Neural cell (in vitro differentiated cells): Measurements from ENCODE around the gene PCDH1.

Experiments used
- POLR2AphosphoS5 ChIP-seq: IDR thresholded peaks from 2 replicates; pipeline ENCODE4 v1.6.1; 2012
- RAD21 ChIP-seq: fragments of 450-650 bp; conservative IDR thresholded peaks from 2 replicates; pipeline ENCODE4 v1.6.1; 2014; ENCODE audit warnings: antibody characterized with exemption, mild to moderate bottlenecking, moderate library complexity
- SMC3 ChIP-seq: fragments of 450-650 bp; conservative IDR thresholded peaks from 2 replicates; pipeline ENCODE4 v1.6.1; 2014; ENCODE audit warnings: antibody characterized with exemption, mild to moderate bottlenecking, moderate library complexity; ENCODE audit not compliant: poor library complexity
- TF ChIP-seq, protein P1 (sequence below): fragments of 450-650 bp; IDR thresholded peaks from 2 replicates; pipeline ENCODE4 v1.5.1; 2014; ENCODE audit warnings: antibody characterized with exemption, mild to moderate bottlenecking, moderate library complexity; ENCODE audit not compliant: poor library complexity, severe bottlenecking
- TF ChIP-seq, protein P2 (sequence below): IDR thresholded peaks from 2 replicates; pipeline ENCODE4 v1.6.1; 2012; ENCODE audit warnings: borderline replicate concordance

DNA sequence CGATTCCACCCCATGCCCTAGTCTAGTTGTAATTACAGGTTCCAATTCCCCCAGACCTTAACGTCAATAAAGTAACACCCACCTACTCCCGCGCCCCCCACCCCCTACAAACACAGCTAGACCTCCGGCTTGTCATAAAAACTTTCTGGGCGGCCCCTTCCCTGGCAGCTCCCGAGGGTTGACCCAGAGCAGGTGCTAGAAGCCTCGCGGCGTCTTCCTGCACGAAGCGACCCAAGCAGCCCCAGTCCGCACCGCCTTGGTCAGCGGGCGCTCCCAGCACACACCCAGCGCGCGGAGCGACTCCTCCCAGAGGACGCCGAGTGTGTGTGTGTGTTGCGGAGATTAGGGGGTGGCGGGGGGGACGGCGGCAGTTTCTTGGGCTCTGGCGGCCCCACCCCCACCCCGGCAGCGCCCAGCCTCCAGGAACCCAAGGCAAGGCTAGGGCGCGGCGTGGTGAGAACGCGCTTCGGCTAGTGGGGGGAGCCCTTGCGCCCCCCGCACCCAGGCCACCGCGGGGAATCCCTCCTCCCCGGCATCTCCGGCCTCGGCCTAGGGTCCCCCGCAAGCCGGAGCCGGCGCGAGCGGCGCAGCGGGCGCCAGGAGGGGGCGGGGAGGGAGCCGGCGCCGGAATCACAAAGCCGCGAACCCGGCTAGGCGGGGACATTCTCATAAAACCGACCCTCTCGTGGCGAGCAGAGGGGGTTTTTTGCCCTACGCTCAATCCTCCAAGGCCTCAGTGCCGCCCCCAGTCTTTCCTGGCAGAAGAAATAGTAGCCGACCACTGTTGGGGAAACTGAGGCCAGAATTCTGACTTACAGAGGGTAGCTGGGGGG lies 2.2 kb downstream of the PCDH1 start:
- TF ChIP-seq, protein P1, sequence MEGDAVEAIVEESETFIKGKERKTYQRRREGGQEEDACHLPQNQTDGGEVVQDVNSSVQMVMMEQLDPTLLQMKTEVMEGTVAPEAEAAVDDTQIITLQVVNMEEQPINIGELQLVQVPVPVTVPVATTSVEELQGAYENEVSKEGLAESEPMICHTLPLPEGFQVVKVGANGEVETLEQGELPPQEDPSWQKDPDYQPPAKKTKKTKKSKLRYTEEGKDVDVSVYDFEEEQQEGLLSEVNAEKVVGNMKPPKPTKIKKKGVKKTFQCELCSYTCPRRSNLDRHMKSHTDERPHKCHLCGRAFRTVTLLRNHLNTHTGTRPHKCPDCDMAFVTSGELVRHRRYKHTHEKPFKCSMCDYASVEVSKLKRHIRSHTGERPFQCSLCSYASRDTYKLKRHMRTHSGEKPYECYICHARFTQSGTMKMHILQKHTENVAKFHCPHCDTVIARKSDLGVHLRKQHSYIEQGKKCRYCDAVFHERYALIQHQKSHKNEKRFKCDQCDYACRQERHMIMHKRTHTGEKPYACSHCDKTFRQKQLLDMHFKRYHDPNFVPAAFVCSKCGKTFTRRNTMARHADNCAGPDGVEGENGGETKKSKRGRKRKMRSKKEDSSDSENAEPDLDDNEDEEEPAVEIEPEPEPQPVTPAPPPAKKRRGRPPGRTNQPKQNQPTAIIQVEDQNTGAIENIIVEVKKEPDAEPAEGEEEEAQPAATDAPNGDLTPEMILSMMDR, result no peak
- TF ChIP-seq RAD21, result no peak
- peak; percentile 1 for TF ChIP-seq POLR2AphosphoS5
- peak; percentile 50 for TF ChIP-seq SMC3
- TF ChIP-seq, protein P2, sequence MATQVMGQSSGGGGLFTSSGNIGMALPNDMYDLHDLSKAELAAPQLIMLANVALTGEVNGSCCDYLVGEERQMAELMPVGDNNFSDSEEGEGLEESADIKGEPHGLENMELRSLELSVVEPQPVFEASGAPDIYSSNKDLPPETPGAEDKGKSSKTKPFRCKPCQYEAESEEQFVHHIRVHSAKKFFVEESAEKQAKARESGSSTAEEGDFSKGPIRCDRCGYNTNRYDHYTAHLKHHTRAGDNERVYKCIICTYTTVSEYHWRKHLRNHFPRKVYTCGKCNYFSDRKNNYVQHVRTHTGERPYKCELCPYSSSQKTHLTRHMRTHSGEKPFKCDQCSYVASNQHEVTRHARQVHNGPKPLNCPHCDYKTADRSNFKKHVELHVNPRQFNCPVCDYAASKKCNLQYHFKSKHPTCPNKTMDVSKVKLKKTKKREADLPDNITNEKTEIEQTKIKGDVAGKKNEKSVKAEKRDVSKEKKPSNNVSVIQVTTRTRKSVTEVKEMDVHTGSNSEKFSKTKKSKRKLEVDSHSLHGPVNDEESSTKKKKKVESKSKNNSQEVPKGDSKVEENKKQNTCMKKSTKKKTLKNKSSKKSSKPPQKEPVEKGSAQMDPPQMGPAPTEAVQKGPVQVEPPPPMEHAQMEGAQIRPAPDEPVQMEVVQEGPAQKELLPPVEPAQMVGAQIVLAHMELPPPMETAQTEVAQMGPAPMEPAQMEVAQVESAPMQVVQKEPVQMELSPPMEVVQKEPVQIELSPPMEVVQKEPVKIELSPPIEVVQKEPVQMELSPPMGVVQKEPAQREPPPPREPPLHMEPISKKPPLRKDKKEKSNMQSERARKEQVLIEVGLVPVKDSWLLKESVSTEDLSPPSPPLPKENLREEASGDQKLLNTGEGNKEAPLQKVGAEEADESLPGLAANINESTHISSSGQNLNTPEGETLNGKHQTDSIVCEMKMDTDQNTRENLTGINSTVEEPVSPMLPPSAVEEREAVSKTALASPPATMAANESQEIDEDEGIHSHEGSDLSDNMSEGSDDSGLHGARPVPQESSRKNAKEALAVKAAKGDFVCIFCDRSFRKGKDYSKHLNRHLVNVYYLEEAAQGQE, result no peak
